ENCODE data around the gene CNRIP1. TPM values are rescaled to one million over a fixed set of nuclear protein-coding genes. Genes with fewer than 3 reads are reported as not detected.

The CNRIP1 gene
- total and polyA plus RNA-seq, 2 of the 4 experiments (the other 2 are of a cell fraction): 23.3 to 32.7 TPM

DNA sequence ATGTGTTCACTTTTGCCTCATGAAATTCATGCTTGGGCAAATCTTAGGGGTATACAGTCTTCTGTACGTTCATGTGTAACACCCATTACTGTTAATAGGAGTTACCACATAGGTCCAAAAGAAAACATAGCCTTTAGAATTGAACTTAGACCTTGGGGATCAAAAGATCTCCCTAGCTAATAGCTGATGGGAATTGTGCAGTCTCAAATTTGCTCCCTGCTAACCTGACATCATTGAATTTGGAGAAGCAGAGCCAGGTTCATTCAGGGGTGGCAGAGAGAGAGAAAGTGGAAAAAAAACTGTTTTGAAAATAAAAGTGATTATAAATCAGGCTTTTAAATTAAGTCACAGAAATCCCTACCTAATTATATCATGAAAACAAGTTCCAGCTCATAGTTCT is 39.4 kb downstream of the CNRIP1 start:
- dilution Hi-C loops (cut with HindIII; ENCODE audit: low sequenced_read_pairs, unreplicated experiment): no loop called here
- no peaks in the 10 kb centered on the region for H3K79me1 ChIP-seq (ENCODE audit: low read depth in 1 of 2, low read length in 2 of 2)
- H4K8ac ChIP-seq (ENCODE audit: low read depth in 2 of 2, low read length in 2 of 2): no peak overlapping the region
- ChIA-PET CTCF (no interaction called here), POLR2A (ENCODE audit: unreplicated experiment) (no interaction called here)
- no CpG with 5 or more reads among the region's 1 CpG for WGBS, 2 experiments (ENCODE audit: extremely low coverage in 2 of 2, insufficient read length in 1 of 2)
- in situ Hi-C loops (cut with MboI; ENCODE audit: low sequenced_read_pairs): no loop called here
- no peak overlapping the region for H3K4ac ChIP-seq (ENCODE audit: low read depth, low read length)
- BruUV-seq (replicated peaks): no TSS peak
- TF ChIP-seq BHLHE40 (IDR thresholded peaks at IDR 0.05; ENCODE audit: low read depth, low read length) (no peak), POLR2A (IDR thresholded peaks at IDR 0.05; ENCODE audit: low read depth, low read length) (no peak), MXI1 (IDR thresholded peaks at IDR 0.05; ENCODE audit: borderline replicate concordance, low read depth, low read length) (no peak), SMC3 (IDR thresholded peaks at IDR 0.05; ENCODE audit: low read depth, low read length) (no peak), MAZ (IDR thresholded peaks at IDR 0.05; ENCODE audit: borderline replicate concordance, low read depth, low read length) (no peak)
- no peak overlapping the region for H3K27ac ChIP-seq (ENCODE audit: insufficient read depth, low read length)
- ATAC-seq (ENCODE audit: low read depth) (no peak), DNase-seq (no peak)
- H3K23ac ChIP-seq (ENCODE audit: low read depth, low read length): no peak overlapping the region
- no peak overlapping the region for H3K14ac ChIP-seq (replicated peaks; ENCODE audit: low read depth, low read length)
- no peak overlapping the region for H2BK15ac ChIP-seq (ENCODE audit: low read depth, low read length)
- H4K91ac ChIP-seq (ENCODE audit: insufficient read depth, low read depth, low read length): no peak overlapping the region
- H3K9me1 ChIP-seq (ENCODE audit: insufficient read depth, low read length): no peaks in the 10 kb centered on the region
- no peaks in the 10 kb centered on the region for H3K9me3 ChIP-seq (ENCODE audit: control insufficient read depth, insufficient read depth, low read length)
- no peaks in the 10 kb centered on the region for H4K20me1 ChIP-seq (ENCODE audit: insufficient read depth, low read length)
- intact Hi-C loops (cut with micrococcal nuclease): loop anchor here (5.0 kb wide), 1 partner anchor 83 kb away; no protein-coding TSS in a partner anchor
- no peaks in the 10 kb centered on the region for H3K27me3 ChIP-seq (ENCODE audit: control insufficient read depth, insufficient read depth, low read length)
- no peaks in the 10 kb centered on the region for H3K4me1 ChIP-seq (ENCODE audit: control insufficient read depth, insufficient read depth, low read length)
- H2AFZ ChIP-seq (replicated peaks; ENCODE audit: low read length, poor library complexity): no peak overlapping the region
- no peak overlapping the region for H3K4me2 ChIP-seq (ENCODE audit: low read depth, low read length)
- no peak overlapping the region for H3K9ac ChIP-seq (ENCODE audit: low read depth, low read length)
- H3K36me3 ChIP-seq (ENCODE audit: control insufficient read depth, insufficient read depth, low read length): no peaks in the 10 kb centered on the region
- H3K4me3 ChIP-seq (ENCODE audit: insufficient read depth, low read depth, low read length): no peak overlapping the region
- H2BK5ac ChIP-seq (ENCODE audit: low read depth, low read length, poor library complexity, severe bottlenecking): no peak overlapping the region
- no peak overlapping the region for H2AK5ac ChIP-seq (ENCODE audit: low read depth, low read length)
- H4K5ac ChIP-seq (ENCODE audit: low read depth, low read length): no peak overlapping the region
- no peak overlapping the region for H2BK20ac ChIP-seq (ENCODE audit: low read depth, low read length)
- no peak overlapping the region for H3K18ac ChIP-seq (ENCODE audit: low read depth, low read length)
- no peak overlapping the region for H2BK120ac ChIP-seq (ENCODE audit: low read depth, low read length)
- H2AK9ac ChIP-seq (replicated peaks; ENCODE audit: low read depth, low read length, poor library complexity): no peak overlapping the region
- H3K56ac ChIP-seq (ENCODE audit: extremely low read depth, insufficient read depth, low read length): no peak overlapping the region
